WTC11 (cell line): ENCODE measurements around the gene ZNF530.

ENCODE experiments used
- CTCF ChIP-seq: fragments of 200-600 bp; IDR thresholded peaks from 2 replicates; pipeline ENCODE4 v1.8.0; 2022; ENCODE audit warnings: antibody characterized with exemption
- TF ChIP-seq, protein P1 (sequence below): sonication (generic); formaldehyde crosslinking; IDR thresholded peaks from 2 replicates; pipeline ENCODE4 v1.8.1; 2023; ENCODE audit warnings: mild to moderate bottlenecking, missing genetic modification reagents, moderate library complexity
- TF ChIP-seq, protein P2 (sequence below): sonication (generic); formaldehyde crosslinking; IDR thresholded peaks from 2 replicates; pipeline ENCODE4 v1.8.1; 2023; ENCODE audit warnings: mild to moderate bottlenecking, missing genetic modification reagents
- TF ChIP-seq, protein P3 (sequence below): sonication (generic); formaldehyde crosslinking; IDR thresholded peaks from 2 replicates; pipeline ENCODE4 v1.8.0; 2022; ENCODE audit warnings: mild to moderate bottlenecking, missing genetic modification reagents

DNA sequence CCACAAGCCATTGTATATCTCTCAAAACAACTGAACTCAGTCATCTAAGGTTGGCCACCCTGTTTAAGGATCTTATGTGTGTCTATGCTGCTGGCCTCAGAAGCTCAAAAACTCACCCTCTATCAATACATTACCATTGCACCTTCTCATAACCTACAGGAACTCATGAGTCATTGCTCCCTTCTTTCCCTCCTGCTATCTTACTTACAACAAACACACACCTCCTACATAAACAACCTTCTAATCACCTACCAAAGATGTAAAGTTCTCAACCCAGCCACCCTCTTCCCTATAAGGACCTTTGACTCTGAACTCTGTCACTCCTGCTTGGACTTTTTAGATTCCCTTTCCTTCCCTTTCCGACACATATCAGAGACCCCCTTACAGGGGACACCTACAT lies 55.8 kb downstream of the ZNF530 start:
- no peak for TF ChIP-seq CTCF
- TF ChIP-seq, protein P1, sequence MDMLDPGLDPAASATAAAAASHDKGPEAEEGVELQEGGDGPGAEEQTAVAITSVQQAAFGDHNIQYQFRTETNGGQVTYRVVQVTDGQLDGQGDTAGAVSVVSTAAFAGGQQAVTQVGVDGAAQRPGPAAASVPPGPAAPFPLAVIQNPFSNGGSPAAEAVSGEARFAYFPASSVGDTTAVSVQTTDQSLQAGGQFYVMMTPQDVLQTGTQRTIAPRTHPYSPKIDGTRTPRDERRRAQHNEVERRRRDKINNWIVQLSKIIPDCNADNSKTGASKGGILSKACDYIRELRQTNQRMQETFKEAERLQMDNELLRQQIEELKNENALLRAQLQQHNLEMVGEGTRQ (CRISPR knock-in tag) = no peak
- TF ChIP-seq, protein P2, sequence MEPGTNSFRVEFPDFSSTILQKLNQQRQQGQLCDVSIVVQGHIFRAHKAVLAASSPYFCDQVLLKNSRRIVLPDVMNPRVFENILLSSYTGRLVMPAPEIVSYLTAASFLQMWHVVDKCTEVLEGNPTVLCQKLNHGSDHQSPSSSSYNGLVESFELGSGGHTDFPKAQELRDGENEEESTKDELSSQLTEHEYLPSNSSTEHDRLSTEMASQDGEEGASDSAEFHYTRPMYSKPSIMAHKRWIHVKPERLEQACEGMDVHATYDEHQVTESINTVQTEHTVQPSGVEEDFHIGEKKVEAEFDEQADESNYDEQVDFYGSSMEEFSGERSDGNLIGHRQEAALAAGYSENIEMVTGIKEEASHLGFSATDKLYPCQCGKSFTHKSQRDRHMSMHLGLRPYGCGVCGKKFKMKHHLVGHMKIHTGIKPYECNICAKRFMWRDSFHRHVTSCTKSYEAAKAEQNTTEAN = no peak
- TF ChIP-seq, protein P3, sequence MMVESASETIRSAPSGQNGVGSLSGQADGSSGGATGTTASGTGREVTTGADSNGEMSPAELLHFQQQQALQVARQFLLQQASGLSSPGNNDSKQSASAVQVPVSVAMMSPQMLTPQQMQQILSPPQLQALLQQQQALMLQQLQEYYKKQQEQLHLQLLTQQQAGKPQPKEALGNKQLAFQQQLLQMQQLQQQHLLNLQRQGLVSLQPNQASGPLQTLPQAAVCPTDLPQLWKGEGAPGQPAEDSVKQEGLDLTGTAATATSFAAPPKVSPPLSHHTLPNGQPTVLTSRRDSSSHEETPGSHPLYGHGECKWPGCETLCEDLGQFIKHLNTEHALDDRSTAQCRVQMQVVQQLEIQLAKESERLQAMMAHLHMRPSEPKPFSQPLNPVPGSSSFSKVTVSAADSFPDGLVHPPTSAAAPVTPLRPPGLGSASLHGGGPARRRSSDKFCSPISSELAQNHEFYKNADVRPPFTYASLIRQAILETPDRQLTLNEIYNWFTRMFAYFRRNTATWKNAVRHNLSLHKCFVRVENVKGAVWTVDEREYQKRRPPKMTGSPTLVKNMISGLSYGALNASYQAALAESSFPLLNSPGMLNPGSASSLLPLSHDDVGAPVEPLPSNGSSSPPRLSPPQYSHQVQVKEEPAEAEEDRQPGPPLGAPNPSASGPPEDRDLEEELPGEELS = no peak
